Smooth muscle cell (in vitro differentiated cells): ENCODE data around the gene TBC1D10A. TPM values are rescaled to one million over a fixed set of nuclear protein-coding genes. Genes with fewer than 3 reads are reported as not detected.
A peak's percentile ranks its signal among the peaks of the same experiment; 100 is the strongest.

Source experiments
- DNase-seq: peaks from one replicate; lab custom pipeline; 2025; ENCODE audit not compliant: unreplicated experiment; lab: John Stamatoyannopoulos, UW
- H2AFZ ChIP-seq: fragments of 200-600 bp; sonication (generic); 2 replicates; pipeline ENCODE4 v1.6.0; 2016; ENCODE audit warnings: antibody characterized with exemption, low read depth, mild to moderate bottlenecking
- H3F3A ChIP-seq: fragments of 200-600 bp; sonication (generic); 2 replicates; pipeline ENCODE4 v1.6.0; 2017; ENCODE audit warnings: antibody characterized with exemption, low read depth
- H3K27ac ChIP-seq: fragments of 200-600 bp; sonication (generic); 2 replicates; pipeline ENCODE4 v1.5.1; 2016; ENCODE audit warnings: low read depth, mild to moderate bottlenecking
- H3K27me3 ChIP-seq: fragments of 200-600 bp; sonication (generic); 2 replicates; pipeline ENCODE4 v1.6.1; 2016; ENCODE audit warnings: low read depth, mild to moderate bottlenecking
- H3K36me3 ChIP-seq: fragments of 200-600 bp; sonication (generic); 2 replicates; pipeline ENCODE4 v1.5.1; 2016; ENCODE audit warnings: low read depth
- H3K4me1 ChIP-seq: fragments of 200-600 bp; sonication (generic); 2 replicates; pipeline ENCODE4 v1.5.1; 2016; ENCODE audit warnings: low read depth
- H3K4me2 ChIP-seq: fragments of 200-600 bp; sonication (generic); 2 replicates; pipeline ENCODE4 v1.6.0; 2016; ENCODE audit warnings: mild to moderate bottlenecking
- H3K4me3 ChIP-seq: fragments of 200-600 bp; sonication (generic); 2 replicates; pipeline ENCODE4 v1.5.1; 2016; ENCODE audit warnings: mild to moderate bottlenecking
- H3K79me2 ChIP-seq: fragments of 200-600 bp; sonication (generic); 2 replicates; pipeline ENCODE4 v1.6.0; 2016; ENCODE audit warnings: low read depth, mild to moderate bottlenecking
- H3K9ac ChIP-seq: fragments of 200-600 bp; sonication (generic); 2 replicates; pipeline ENCODE4 v1.6.0; 2016; ENCODE audit warnings: low read depth
- H3K9me3 ChIP-seq: fragments of 200-600 bp; sonication (generic); replicated peaks from 2 replicates; pipeline ENCODE4 v1.5.1; 2016; ENCODE audit warnings: low read depth
- H4K20me1 ChIP-seq: fragments of 200-600 bp; sonication (generic); 2 replicates; pipeline ENCODE4 v1.6.0; 2016; ENCODE audit warnings: low read depth
- CTCF ChIP-seq: fragments of 200-600 bp; sonication (generic); IDR thresholded peaks from 2 replicates; pipeline ENCODE4 v1.5.1; 2017; ENCODE audit warnings: borderline replicate concordance, mild to moderate bottlenecking, antibody characterized with exemption; ENCODE audit not compliant: insufficient read depth, poor library complexity, severe bottlenecking
- WGBS: methylation state at CpG from one replicate; pipeline ENCODE4 v1.1.7; 2016; ENCODE audit warnings: low lambda C conversion rate; 5-methylcytosine and 5-hydroxymethylcytosine counted together
- polyA plus RNA-seq: library from polyadenylated mRNA; unstranded; fragments of >200 nt; fragmentation: Nextera tagmentation; extraction: Ambion mirVana; gene quantifications from 2 replicates; pipeline ENCODE4 v1.2.1, GENCODE V29; 2016
- total RNA-seq: library from RNA; depleted of rRNA; stranded (reverse); fragments of >200 nt; gene quantifications from 2 replicates; pipeline ENCODE4 v1.2.3, GENCODE V29; 2014

Gene TBC1D10A
- total and polyA plus RNA-seq, 2 experiments from 2014 or later, result 16.8 to 51.1 TPM

- Histone ChIP-seq H3K4me1 (peaks cover 7% of the 10 kb centered on the region), H3K27ac (peak overlapping the region; percentile 29), H3K4me2 (no peak overlapping the region), H3F3A (no peaks in the 10 kb centered on the region), H3K4me3 (no peak overlapping the region), H3K9ac (no peak overlapping the region), H3K27me3 (no peaks in the 10 kb centered on the region), H2AFZ (no peak overlapping the region), H3K36me3 (no peaks in the 10 kb centered on the region), H3K79me2 (no peaks in the 10 kb centered on the region), H4K20me1 (no peaks in the 10 kb centered on the region), H3K9me3 (no peaks in the 10 kb centered on the region)
- 54% methylated on average over 10 of the region's 10 CpGs for WGBS
- no peak for DNase-seq
- TF ChIP-seq CTCF, result no peak
Observed at GRCh38 chr22:30273711-30274436, 52.9 kb downstream of the TBC1D10A start.

- no peaks in the 10 kb centered on the region for H3K27me3 ChIP-seq
- no peak overlapping the region for H3K9ac ChIP-seq
- no peaks in the 10 kb centered on the region for H3K9me3 ChIP-seq
- no peak for DNase-seq
- H3K27ac ChIP-seq, result peak overlapping the region; percentile 29
- no peak for TF ChIP-seq CTCF
- no peak overlapping the region for H2AFZ ChIP-seq
- 86% methylated on average over 16 of the region's 16 CpGs for WGBS
- H3K79me2 ChIP-seq, result no peaks in the 10 kb centered on the region
- no peaks in the 10 kb centered on the region for H3K36me3 ChIP-seq
- no peak overlapping the region for H3K4me3 ChIP-seq
- H4K20me1 ChIP-seq, result no peaks in the 10 kb centered on the region
- H3K4me1 ChIP-seq, result peaks cover 7% of the 10 kb centered on the region
- H3K4me2 ChIP-seq, result no peak overlapping the region
- no peaks in the 10 kb centered on the region for H3F3A ChIP-seq
Observed at GRCh38 chr22:30272781-30273601, 53.8 kb downstream of the TBC1D10A start.

- Histone ChIP-seq H3F3A (no peaks in the 10 kb centered on the region), H3K27ac (no peak overlapping the region), H3K9ac (no peak overlapping the region), H3K27me3 (no peaks in the 10 kb centered on the region), H3K9me3 (no peaks in the 10 kb centered on the region), H3K4me1 (no peaks in the 10 kb centered on the region), H4K20me1 (no peaks in the 10 kb centered on the region), H3K79me2 (no peaks in the 10 kb centered on the region), H3K36me3 (no peaks in the 10 kb centered on the region), H3K4me2 (no peak overlapping the region), H2AFZ (no peak overlapping the region), H3K4me3 (no peak overlapping the region)
- WGBS, result 87% methylated on average over 16 of the region's 16 CpGs
- no peak for DNase-seq
- TF ChIP-seq CTCF, result no peak
Observed at GRCh38 chr22:30270832-30271231, 55.9 kb downstream of the TBC1D10A start.
